ENCODE data around the gene CYTH1. TPM values are rescaled to one million over a fixed set of nuclear protein-coding genes. Genes with fewer than 3 reads are reported as not detected.

The CYTH1 gene
- total RNA-seq, 1 donor from 2014 or later = 80.8 TPM

- Mint-ChIP-seq H3K36me3 (ENCODE audit: low read depth) (no peaks in the 10 kb centered on the region), H3K27me3 (ENCODE audit: low read depth) (no peaks in the 10 kb centered on the region), H3K27ac (ENCODE audit: unreplicated experiment) (no peak overlapping the region), H3K9me3 (ENCODE audit: low read depth) (no peaks in the 10 kb centered on the region), H3K4me1 (ENCODE audit: low read depth) (peaks cover 29% of the 10 kb centered on the region), H3K4me3 (ENCODE audit: unreplicated experiment) (no peak overlapping the region)
- no peak for DNase-seq (ENCODE audit: low spot score)
- TF ChIP-seq CTCF (IDR thresholded peaks at IDR 0.05) = no peak
These were observed 135.0 kb downstream of the CYTH1 start for GRCh38 chr17:78647032-78647431.

- H3K4me3 Mint-ChIP-seq (ENCODE audit: unreplicated experiment) = no peak overlapping the region
- TF ChIP-seq CTCF (IDR thresholded peaks at IDR 0.05) = no peak
- H3K4me1 Mint-ChIP-seq (ENCODE audit: low read depth) = peaks cover 16% of the 10 kb centered on the region
- no peaks in the 10 kb centered on the region for H3K27me3 Mint-ChIP-seq (ENCODE audit: low read depth)
- no peak overlapping the region for H3K27ac Mint-ChIP-seq (ENCODE audit: unreplicated experiment)
- no peak for DNase-seq (ENCODE audit: low spot score)
- no peaks in the 10 kb centered on the region for H3K36me3 Mint-ChIP-seq (ENCODE audit: low read depth)
- H3K9me3 Mint-ChIP-seq (ENCODE audit: low read depth) = no peaks in the 10 kb centered on the region
These were observed 136.4 kb downstream of the CYTH1 start for GRCh38 chr17:78645421-78646295.

- no peak overlapping the region for H3K4me3 Mint-ChIP-seq (ENCODE audit: unreplicated experiment)
- no peak overlapping the region for H3K27ac Mint-ChIP-seq (ENCODE audit: unreplicated experiment)
- DNase-seq (ENCODE audit: low spot score) = no peak
- TF ChIP-seq CTCF (IDR thresholded peaks at IDR 0.05) = no peak
- no peaks in the 10 kb centered on the region for H3K9me3 Mint-ChIP-seq (ENCODE audit: low read depth)
- H3K36me3 Mint-ChIP-seq (ENCODE audit: low read depth) = no peaks in the 10 kb centered on the region
- no peaks in the 10 kb centered on the region for H3K27me3 Mint-ChIP-seq (ENCODE audit: low read depth)
- peaks cover 13% of the 10 kb centered on the region for H3K4me1 Mint-ChIP-seq (ENCODE audit: low read depth)
These were observed 137.1 kb downstream of the CYTH1 start for GRCh38 chr17:78644931-78645351.

GRCh38 chr17:78644224-78644623 lies 137.8 kb downstream of the CYTH1 start:
- no peaks in the 10 kb centered on the region for H3K27me3 Mint-ChIP-seq (ENCODE audit: low read depth)
- TF ChIP-seq CTCF (IDR thresholded peaks at IDR 0.05) = no peak
- no peaks in the 10 kb centered on the region for H3K36me3 Mint-ChIP-seq (ENCODE audit: low read depth)
- H3K9me3 Mint-ChIP-seq (ENCODE audit: low read depth) = no peaks in the 10 kb centered on the region
- peaks cover 11% of the 10 kb centered on the region for H3K4me1 Mint-ChIP-seq (ENCODE audit: low read depth)
- DNase-seq (ENCODE audit: low spot score) = no peak
- no peak overlapping the region for H3K4me3 Mint-ChIP-seq (ENCODE audit: unreplicated experiment)
- no peak overlapping the region for H3K27ac Mint-ChIP-seq (ENCODE audit: unreplicated experiment)

GRCh38 chr17:78643326-78643725 lies 138.7 kb downstream of the CYTH1 start:
- no peak overlapping the region for H3K4me3 Mint-ChIP-seq (ENCODE audit: unreplicated experiment)
- H3K9me3 Mint-ChIP-seq (ENCODE audit: low read depth) = no peaks in the 10 kb centered on the region
- H3K36me3 Mint-ChIP-seq (ENCODE audit: low read depth) = no peaks in the 10 kb centered on the region
- TF ChIP-seq CTCF (IDR thresholded peaks at IDR 0.05) = no peak
- peaks cover 15% of the 10 kb centered on the region for H3K4me1 Mint-ChIP-seq (ENCODE audit: low read depth)
- H3K27ac Mint-ChIP-seq (ENCODE audit: unreplicated experiment) = no peak overlapping the region
- no peak for DNase-seq (ENCODE audit: low spot score)
- no peaks in the 10 kb centered on the region for H3K27me3 Mint-ChIP-seq (ENCODE audit: low read depth)
